Activated CD8-positive, alpha-beta memory T cell treated with anti-CD3 and anti-CD28 coated beads, Interleukin-2, amount 10 ng/mL, durations not matched to agents 7 days and 5 days (primary cell): ENCODE measurements around the gene SPINK14. TPM values are rescaled to one million over a fixed set of nuclear protein-coding genes. Genes with fewer than 3 reads are reported as not detected.

Experiments
- ATAC-seq: fragments of 150-1000 bp; cut with Tn5 transposase; one replicate; pipeline ENCODE4 v1.10.0; 2021; ENCODE audit warnings: moderate library complexity
- CTCF ChIA-PET: fragments of 350-600 bp; sonication (Branson Sonifier 250); formaldehyde crosslinking; loops from one replicate; lab custom pipeline; 2021; ENCODE audit warnings: antibody characterized with exemption; lab: Charles Lee
- DNase-seq: peaks from one replicate; pipeline ENCODE4 v3.0.0-alpha.2; 2020
- H3K27ac Mint-ChIP-seq: one replicate; pipeline ENCODE4 v1.8.0; 2021; ENCODE audit warnings: mild to moderate bottlenecking, mixed read lengths
- H3K27me3 Mint-ChIP-seq: one replicate; pipeline ENCODE4 v1.8.0; 2021; ENCODE audit warnings: mixed read lengths
- H3K36me3 Mint-ChIP-seq: one replicate; pipeline ENCODE4 v1.8.0; 2021; ENCODE audit warnings: mild to moderate bottlenecking, mixed read lengths
- H3K4me1 Mint-ChIP-seq: one replicate; pipeline ENCODE4 v1.8.0; 2021; ENCODE audit warnings: mixed read lengths
- H3K4me3 Mint-ChIP-seq: one replicate; pipeline ENCODE4 v1.8.0; 2021; ENCODE audit warnings: mild to moderate bottlenecking, moderate library complexity, mixed read lengths
- H3K9me3 Mint-ChIP-seq: one replicate; pipeline ENCODE4 v1.8.0; 2022; ENCODE audit warnings: low read depth, mixed read lengths
- total RNA-seq, 2 experiments: library from RNA; stranded (reverse); gene quantifications; one replicate each; pipeline ENCODE4 v1.2.3, GENCODE V29; 2021

The SPINK14 gene
- total RNA-seq, 2 experiments from 2014 or later, result not detected

DNA sequence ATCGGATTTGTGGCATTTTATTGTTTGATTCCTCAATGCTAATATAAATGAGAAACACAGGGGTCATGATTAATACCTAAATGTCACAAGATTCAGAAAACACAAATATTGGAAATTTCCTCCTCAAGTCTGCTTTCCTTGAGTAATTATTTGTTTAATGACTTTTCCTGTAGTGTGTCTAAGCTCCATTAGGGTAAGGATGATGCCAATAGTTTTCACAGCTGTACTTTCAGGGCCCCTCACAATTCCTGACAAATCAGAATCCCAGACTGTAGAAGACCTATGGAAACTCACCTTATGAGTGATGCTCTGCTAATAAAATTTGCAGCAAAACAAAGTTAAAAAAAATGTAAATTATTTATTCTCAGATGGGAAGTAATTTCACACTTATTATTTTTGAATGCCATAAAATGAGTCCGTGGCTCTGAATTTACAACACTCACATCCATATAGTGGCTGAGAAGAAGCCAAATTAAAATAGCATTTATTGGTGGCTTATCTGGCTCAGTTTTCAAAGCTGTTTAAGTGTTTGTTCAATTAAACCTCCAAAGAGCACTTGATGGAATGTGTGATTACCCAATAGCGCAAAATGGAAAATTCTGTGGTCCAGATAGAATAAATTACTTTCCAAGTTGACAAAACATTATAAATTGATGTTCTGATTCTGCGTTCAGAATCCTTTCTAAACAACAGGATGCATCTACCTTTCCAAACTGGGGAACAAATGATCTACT lies 1.6 kb upstream of the SPINK14 start:
- Mint-ChIP-seq H3K27me3 (peaks cover 6% of the 10 kb centered on the region), H3K4me3 (no peak overlapping the region), H3K27ac (no peak overlapping the region), H3K36me3 (no peaks in the 10 kb centered on the region), H3K9me3 (no peaks in the 10 kb centered on the region), H3K4me1 (no peaks in the 10 kb centered on the region)
- ATAC-seq, result no peak
- CTCF ChIA-PET, result no interaction called here
- DNase-seq, result no peak

DNA sequence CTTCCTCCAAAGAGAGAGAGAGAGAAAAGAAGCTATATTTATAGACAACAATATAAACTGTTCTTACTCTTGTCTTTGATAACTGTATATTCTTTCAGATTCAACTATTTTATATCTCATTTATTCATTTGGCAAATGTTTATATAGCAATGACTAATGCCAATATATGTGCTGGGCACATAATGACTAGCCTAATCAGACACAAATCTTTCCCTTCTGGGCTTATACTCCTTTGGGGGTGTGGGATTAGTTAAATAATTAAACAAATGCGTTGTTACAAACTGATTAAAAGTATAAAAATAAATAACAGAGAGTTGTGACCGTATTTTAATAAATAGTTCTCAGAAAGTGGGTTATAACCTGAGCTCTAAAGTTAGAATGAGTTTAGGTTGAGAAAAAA lies 4.0 kb downstream of the SPINK14 start:
- DNase-seq (no peak), ATAC-seq (no peak)
- Mint-ChIP-seq H3K4me1 (no peaks in the 10 kb centered on the region), H3K9me3 (no peaks in the 10 kb centered on the region), H3K27ac (no peak overlapping the region), H3K36me3 (no peaks in the 10 kb centered on the region), H3K27me3 (peaks cover 32% of the 10 kb centered on the region), H3K4me3 (no peak overlapping the region)
- CTCF ChIA-PET, result interaction anchor here (0.7 kb wide), 1 partner anchor 723 kb away, joined by 3 read pairs; no protein-coding TSS in a partner anchor

DNA sequence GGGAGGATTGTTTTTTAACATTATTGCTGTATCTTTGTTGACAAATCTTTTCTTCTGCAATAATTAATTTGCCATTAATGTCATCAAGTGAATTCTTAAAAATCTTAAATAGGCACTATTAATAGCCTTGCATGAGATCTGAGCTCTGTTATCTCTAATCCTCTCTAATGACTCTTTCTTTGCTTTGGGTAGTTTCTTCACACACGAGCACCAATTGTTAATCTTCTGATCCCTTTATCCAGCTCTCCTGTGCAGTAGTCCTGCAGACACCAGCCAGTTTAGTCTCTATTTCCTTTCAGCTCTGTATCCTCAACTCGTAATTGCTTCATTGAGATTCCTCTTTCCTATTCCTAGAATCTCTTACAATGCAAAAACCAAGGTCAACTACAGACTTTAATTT lies 8.1 kb downstream of the SPINK14 start:
- peaks cover 29% of the 10 kb centered on the region for H3K27me3 Mint-ChIP-seq
- no peak overlapping the region for H3K27ac Mint-ChIP-seq
- ATAC-seq, result no peak
- CTCF ChIA-PET, result interaction anchor here (1.0 kb wide), 1 partner anchor 554 kb away, joined by 3 read pairs; no protein-coding TSS in a partner anchor
- H3K4me1 Mint-ChIP-seq, result no peaks in the 10 kb centered on the region
- H3K4me3 Mint-ChIP-seq, result no peak overlapping the region
- H3K9me3 Mint-ChIP-seq, result no peaks in the 10 kb centered on the region
- no peaks in the 10 kb centered on the region for H3K36me3 Mint-ChIP-seq
- DNase-seq, result no peak

DNA sequence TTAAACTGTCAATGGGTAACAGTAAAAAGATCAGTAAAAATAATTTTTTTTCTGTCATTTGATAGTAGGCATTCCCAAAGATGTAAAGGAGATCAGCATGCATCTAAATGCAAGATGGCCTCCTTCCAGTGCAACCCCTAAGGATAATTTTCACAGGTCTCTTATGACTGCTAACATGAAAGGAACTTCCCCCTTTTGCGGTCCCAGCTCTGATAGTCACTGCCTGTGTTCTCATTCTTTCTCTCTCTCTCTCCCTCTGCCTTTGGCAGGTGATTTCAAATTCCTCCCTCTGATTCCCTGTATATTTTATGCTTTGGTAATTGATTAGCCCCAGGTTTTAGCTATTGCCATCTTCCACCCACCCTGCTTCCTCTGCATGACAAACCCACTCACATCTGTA lies 8.9 kb downstream of the SPINK14 start:
- DNase-seq (no peak), ATAC-seq (no peak)
- Mint-ChIP-seq H3K36me3 (no peaks in the 10 kb centered on the region), H3K4me1 (no peaks in the 10 kb centered on the region), H3K27ac (no peak overlapping the region), H3K27me3 (peaks cover 27% of the 10 kb centered on the region), H3K4me3 (no peak overlapping the region), H3K9me3 (no peaks in the 10 kb centered on the region)
- CTCF ChIA-PET, result interaction anchor here (1.0 kb wide), 1 partner anchor 554 kb away, joined by 3 read pairs; no protein-coding TSS in a partner anchor

DNA sequence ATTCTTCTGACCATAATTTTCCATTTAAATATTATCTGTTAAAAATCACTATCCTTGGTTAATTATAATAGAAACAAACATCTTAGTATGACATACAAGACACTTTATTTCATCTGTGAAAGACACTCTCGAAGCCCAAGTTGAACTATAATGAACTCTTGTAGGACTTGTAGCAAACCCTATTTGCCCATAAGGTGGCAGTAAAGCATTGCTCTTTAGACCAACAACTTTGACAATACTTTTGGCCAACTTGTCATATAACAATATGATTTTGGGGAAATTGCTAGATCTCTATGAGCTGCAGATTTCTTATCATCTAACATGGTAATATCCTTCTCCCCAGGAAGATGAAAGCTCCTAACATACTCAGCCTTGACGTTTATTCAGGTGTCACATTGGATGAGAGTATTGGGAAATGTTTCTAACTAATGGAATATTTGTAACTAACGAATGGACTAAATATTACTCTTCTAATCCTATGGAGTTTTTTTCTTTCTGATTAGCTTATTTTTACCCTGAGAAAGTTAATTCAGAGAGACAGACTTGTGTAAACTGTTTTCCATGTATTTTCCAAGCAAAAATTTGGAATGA lies 11.0 kb downstream of the SPINK14 start:
- no peak for ATAC-seq
- H3K27me3 Mint-ChIP-seq, result peaks cover 23% of the 10 kb centered on the region
- DNase-seq, result no peak
- H3K36me3 Mint-ChIP-seq, result no peaks in the 10 kb centered on the region
- CTCF ChIA-PET, result interaction anchor here (0.7 to 2.7 kb wide), 9 partner anchors 14 to 856 kb away, joined by 3 to 30 read pairs (median 4); no protein-coding TSS in a partner anchor
- H3K4me1 Mint-ChIP-seq, result no peaks in the 10 kb centered on the region
- H3K9me3 Mint-ChIP-seq, result no peaks in the 10 kb centered on the region
- H3K4me3 Mint-ChIP-seq, result no peak overlapping the region
- no peak overlapping the region for H3K27ac Mint-ChIP-seq

DNA sequence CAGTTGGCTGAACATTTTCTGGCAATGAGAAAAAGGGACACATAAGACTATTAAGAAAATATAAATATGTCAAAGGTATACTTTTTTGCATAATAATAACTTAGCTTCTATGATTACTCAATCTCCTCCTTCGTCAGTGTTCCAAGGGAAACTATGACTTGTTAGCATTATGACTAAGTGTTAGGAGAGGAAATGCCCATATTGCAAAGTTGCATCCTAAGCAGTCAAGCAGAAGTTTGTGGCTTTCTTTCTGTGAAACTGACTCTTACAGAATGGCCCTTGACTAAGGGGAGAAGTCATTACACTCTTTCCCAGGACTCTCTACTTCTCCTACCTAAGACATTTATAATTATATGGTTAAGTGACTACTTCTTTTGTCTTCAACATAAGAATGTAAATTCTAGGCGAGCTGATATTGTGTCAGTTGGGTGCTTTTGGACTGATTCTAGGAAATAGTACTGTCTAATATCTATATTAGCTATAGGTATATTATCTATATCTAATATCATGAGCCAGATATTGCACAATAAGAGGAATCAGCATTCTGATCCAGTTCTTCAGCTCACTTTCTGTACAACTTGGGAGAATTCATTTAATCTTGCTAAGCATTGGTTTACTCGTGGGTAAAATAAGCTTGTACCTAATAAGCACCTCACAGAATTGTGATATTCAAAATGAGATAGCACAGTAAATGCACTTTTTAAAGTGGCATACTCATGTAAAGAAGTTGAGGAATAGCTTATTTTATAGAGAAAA lies 18.1 kb downstream of the SPINK14 start:
- H3K9me3 Mint-ChIP-seq, result no peaks in the 10 kb centered on the region
- DNase-seq (no peak), ATAC-seq (peak; percentile 97)
- CTCF ChIA-PET, result interaction anchor here (1.1 to 1.7 kb wide), 2 partner anchors 544 to 545 kb away, joined by 3 to 5 read pairs; no protein-coding TSS in a partner anchor
- peaks cover 3% of the 10 kb centered on the region for H3K36me3 Mint-ChIP-seq
- H3K4me3 Mint-ChIP-seq, result no peak overlapping the region
- no peak overlapping the region for H3K27ac Mint-ChIP-seq
- H3K27me3 Mint-ChIP-seq, result peaks cover 12% of the 10 kb centered on the region
- H3K4me1 Mint-ChIP-seq, result peaks cover 14% of the 10 kb centered on the region

DNA sequence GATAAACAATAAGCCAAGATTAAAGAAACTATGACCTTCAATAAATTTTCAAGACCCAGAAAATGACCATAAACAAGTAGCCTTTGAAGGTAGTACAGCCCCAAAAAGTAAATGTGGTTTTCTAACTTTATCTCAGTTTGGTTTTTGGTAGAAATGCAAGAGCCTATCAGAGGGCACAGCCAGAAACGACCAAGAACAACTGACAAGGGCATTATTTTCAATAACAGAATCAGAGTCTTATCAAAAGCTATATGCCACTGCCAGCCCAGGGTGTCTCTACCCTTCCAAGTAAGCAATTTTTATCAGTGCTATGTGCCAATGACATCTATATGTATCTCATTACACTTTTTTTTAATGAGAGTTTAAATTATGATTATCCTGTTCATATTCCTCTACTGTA lies 22.7 kb downstream of the SPINK14 start:
- peaks cover 3% of the 10 kb centered on the region for H3K36me3 Mint-ChIP-seq
- H3K27ac Mint-ChIP-seq, result no peak overlapping the region
- H3K4me3 Mint-ChIP-seq, result no peak overlapping the region
- peaks cover 11% of the 10 kb centered on the region for H3K4me1 Mint-ChIP-seq
- H3K27me3 Mint-ChIP-seq, result peaks cover 11% of the 10 kb centered on the region
- ATAC-seq, result no peak
- CTCF ChIA-PET, result interaction anchor here (1.1 kb wide), 1 partner anchor 540 kb away, joined by 5 read pairs; no protein-coding TSS in a partner anchor
- no peaks in the 10 kb centered on the region for H3K9me3 Mint-ChIP-seq
- DNase-seq, result no peak

DNA sequence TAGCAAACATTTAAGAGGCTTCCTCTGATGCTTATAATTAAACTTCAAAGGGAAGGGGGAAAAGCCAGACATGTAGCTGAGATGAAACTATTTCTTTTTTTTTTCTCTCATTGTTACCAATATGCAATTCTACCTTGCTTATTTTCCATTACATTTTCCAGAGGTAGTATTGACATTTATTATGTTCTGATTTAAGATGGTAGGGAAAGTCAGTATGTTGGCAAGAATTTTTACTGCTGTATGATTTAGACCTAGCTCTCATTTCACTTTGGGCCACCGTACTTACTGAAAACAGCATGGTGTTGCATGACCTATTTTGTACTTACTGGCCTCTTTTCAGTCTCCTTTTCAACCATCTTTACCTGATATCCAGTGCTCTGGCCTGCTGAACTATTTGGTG lies 24.9 kb downstream of the SPINK14 start:
- ATAC-seq (no peak), DNase-seq (no peak)
- CTCF ChIA-PET, result no interaction called here
- H3K27me3 Mint-ChIP-seq, result peaks cover 20% of the 10 kb centered on the region
- H3K27ac Mint-ChIP-seq, result no peak overlapping the region
- H3K4me1 Mint-ChIP-seq, result peaks cover 3% of the 10 kb centered on the region
- H3K36me3 Mint-ChIP-seq, result no peaks in the 10 kb centered on the region
- H3K9me3 Mint-ChIP-seq, result no peaks in the 10 kb centered on the region
- no peak overlapping the region for H3K4me3 Mint-ChIP-seq

DNA sequence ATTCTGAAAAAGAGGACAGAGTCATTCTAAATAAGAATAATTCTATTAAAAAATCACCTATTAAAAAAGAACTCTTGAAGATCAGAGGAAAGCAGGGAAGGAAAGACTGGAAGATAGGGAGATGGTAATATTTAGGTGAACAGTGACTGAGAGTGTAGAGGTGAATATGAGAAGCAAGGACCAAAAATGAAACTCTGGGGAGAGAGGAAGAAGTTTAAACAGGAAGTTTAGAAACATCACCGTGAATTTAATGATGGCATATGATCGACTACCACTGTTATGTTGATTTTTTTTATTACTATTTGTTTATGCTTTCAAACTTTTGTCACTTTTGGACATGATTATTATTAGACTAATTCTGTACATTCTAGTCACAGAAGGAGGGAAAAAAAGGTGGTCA lies 32.8 kb downstream of the SPINK14 start:
- no peak overlapping the region for H3K27ac Mint-ChIP-seq
- CTCF ChIA-PET, result no interaction called here
- H3K27me3 Mint-ChIP-seq, result peaks cover 24% of the 10 kb centered on the region
- ATAC-seq (no peak), DNase-seq (no peak)
- no peaks in the 10 kb centered on the region for H3K9me3 Mint-ChIP-seq
- no peaks in the 10 kb centered on the region for H3K36me3 Mint-ChIP-seq
- no peak overlapping the region for H3K4me3 Mint-ChIP-seq
- H3K4me1 Mint-ChIP-seq, result peaks cover 3% of the 10 kb centered on the region

DNA sequence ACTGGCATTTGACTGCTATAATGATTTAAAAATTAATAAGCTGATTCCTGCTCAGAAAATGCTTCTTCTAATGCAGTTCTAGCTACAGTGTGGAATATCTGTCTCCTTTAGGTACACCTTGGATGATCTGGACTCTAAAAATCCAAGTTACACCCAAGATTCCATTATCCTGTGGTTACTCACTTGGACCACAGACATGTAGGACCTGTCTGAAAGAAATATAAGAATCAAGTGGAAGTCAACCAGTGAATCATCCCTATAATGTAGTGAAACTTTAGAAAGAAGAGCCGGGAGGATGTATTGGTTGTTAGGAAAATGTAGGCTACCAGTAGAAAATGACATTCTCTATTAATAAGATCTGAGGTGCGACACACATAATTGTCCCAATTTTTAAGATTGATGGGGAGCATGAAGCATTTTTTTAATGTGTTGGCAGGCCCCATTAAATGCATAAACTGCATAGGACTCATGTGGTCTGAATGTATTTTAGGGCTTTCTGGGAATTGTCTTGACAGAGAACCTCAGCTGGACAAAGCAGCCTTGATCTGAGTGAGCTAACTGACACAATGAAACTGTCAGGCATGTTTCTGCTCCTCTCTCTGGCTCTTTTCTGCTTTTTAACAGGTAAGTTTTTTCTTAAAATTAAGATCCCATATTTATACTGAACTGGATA lies 34.3 kb downstream of the SPINK14 start, which contains the start of gene SPINK6:
TSS of gene SPINK6 (plus strand) at position 512 of the 673 bp plus-strand sequence. CDS start at position 567, 55 bp downstream.
- H3K27ac Mint-ChIP-seq, result no peak within 1 kb of the TSS
- peaks cover 3% of the 10 kb centered on the region for H3K4me1 Mint-ChIP-seq
- CTCF ChIA-PET, result no interaction called here
- peaks cover 18% of the 10 kb centered on the region for H3K27me3 Mint-ChIP-seq
- no peaks in the 10 kb centered on the region for H3K36me3 Mint-ChIP-seq
- H3K9me3 Mint-ChIP-seq, result no peaks in the 10 kb centered on the region
- ATAC-seq, result no peak
- DNase-seq, result no peak
- H3K4me3 Mint-ChIP-seq, result no peak within 1 kb of the TSS

DNA sequence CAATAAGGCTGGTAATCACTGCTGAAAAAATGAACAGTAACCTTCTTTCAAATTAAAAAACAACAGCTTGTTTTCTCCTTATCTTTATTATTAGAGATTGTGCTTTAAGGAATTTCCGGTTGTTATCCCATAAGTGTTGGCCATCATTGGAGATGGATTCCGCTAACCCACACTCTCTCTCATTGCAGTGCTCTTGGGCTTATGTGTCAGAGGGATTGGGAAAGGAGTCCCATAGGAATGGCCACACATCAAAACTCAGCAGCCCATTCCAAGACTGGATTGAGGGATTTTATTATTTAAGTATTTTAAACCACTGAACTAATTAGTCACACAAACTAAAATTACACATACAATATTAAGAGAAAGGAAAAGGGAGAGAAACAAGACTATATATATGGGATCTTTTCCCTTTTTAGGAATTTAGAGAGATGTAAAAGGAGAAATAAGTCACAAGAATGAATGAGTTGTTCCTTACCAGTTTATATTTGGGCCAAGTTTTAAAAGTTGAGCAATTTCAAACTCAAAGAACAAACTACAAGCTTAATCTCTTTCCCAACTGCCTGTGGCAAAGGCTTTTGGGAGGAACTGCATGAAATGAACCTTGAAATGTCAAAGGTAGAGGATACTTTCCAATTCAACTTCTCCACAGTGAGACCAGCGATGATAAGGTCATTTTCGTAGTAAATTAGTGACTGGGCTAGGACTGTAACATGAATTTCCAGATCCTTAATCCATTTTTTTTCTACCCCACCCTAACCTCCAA lies 36.9 kb downstream of the SPINK14 start:
- Mint-ChIP-seq H3K4me3 (no peak overlapping the region), H3K4me1 (peaks cover 3% of the 10 kb centered on the region), H3K27ac (no peak overlapping the region), H3K27me3 (peaks cover 8% of the 10 kb centered on the region), H3K36me3 (no peaks in the 10 kb centered on the region), H3K9me3 (no peaks in the 10 kb centered on the region)
- no peak for DNase-seq
- CTCF ChIA-PET, result no interaction called here
- no peak for ATAC-seq

DNA sequence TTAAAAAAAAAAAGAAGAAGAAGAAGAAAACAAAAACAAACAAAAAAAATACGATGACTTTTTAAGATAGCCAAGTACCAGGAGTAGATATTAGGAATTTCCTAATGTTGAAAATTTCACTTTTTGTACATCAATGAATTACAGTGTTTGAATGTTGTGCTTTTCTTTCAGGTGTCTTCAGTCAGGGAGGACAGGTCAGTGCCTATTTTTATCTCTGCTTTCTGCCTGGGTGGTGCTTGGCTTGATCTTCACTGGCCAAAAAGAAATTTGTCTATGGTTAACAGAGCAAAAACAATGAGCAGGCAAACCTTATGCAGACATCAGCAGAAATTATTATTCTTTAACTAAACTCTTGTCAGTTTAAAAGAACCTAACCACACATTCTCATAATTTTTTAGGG lies 37.5 kb downstream of the SPINK14 start:
- peaks cover 8% of the 10 kb centered on the region for H3K27me3 Mint-ChIP-seq
- no peak overlapping the region for H3K27ac Mint-ChIP-seq
- H3K9me3 Mint-ChIP-seq, result no peaks in the 10 kb centered on the region
- CTCF ChIA-PET, result no interaction called here
- H3K36me3 Mint-ChIP-seq, result no peaks in the 10 kb centered on the region
- H3K4me1 Mint-ChIP-seq, result peaks cover 3% of the 10 kb centered on the region
- H3K4me3 Mint-ChIP-seq, result no peak overlapping the region
- no peak for DNase-seq
- ATAC-seq, result no peak
